OCI-LY3 (cell line): ENCODE measurements around the gene B4GALT3.

Experiments
- CTCF ChIP-seq: fragments of 200-600, 300-600 bp; sonication (generic); IDR thresholded peaks from 2 replicates; pipeline ENCODE4 v1.5.1; 2014; ENCODE audit warnings: antibody characterized with exemption, low read length, low read depth
- EZH2phosphoT487 ChIP-seq: fragments of 200-600 bp; shearing (Covaris generic); IDR thresholded peaks from 2 replicates; pipeline ENCODE4 v1.6.1; 2018; ENCODE audit warnings: antibody characterized with exemption, mixed run types, low read depth

DNA sequence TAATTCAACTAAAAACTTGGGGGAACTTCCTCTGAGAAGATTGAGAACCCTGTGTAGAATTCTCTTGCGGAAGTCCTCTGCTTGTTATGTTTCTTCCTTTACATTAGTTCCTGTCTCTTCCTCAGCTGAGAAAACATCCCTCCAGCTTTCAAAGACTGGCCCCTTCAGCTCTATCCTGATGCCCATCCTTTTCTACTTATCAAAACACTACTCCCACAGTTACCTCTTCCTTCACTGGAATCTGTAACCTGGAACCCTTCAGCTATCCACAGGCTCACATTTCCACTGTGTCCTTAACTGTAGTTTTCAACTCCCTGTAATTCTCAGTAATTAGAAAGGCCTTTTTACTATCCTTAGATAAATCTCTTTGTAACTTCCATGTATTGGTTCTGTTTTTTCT, 38.9 kb downstream of the B4GALT3 start:
- TF ChIP-seq CTCF (no peak), EZH2phosphoT487 (no peak)
